Activated T-cell treated with anti-CD3 and anti-CD28 coated beads for 24 hours (primary cell): ENCODE results near the gene RASSF4.

ENCODE experiments used
- DNase-seq: peaks from one replicate; pipeline ENCODE4 v3.0.0-alpha.2; 2020; ENCODE audit warnings: low read depth

RASSF4 gene

GRCh38 chr10:44948642-44949041 lies 11.0 kb upstream of the RASSF4 start:
- DNase-seq = no peak

- DNase-seq = no peak
Observed at GRCh38 chr10:44949127-44949802, 10.3 kb upstream of the RASSF4 start.

GRCh38 chr10:44949915-44950314 lies 9.7 kb upstream of the RASSF4 start:
- DNase-seq = no peak

- no peak for DNase-seq
Observed at GRCh38 chr10:44950326-44951225, 9.0 kb upstream of the RASSF4 start.

- no peak for DNase-seq
Observed at GRCh38 chr10:44951576-44952226, 7.9 kb upstream of the RASSF4 start.

GRCh38 chr10:44952779-44953231 lies 6.8 kb upstream of the RASSF4 start:
- no peak for DNase-seq

GRCh38 chr10:44954042-44954441 lies 5.6 kb upstream of the RASSF4 start:
- no peak for DNase-seq

- DNase-seq = no peak
Observed at GRCh38 chr10:44954962-44955361, 4.6 kb upstream of the RASSF4 start.

GRCh38 chr10:44955413-44956070 lies 4.1 kb upstream of the RASSF4 start:
- no peak for DNase-seq

- no peak for DNase-seq
Observed at GRCh38 chr10:44956226-44956625, 3.4 kb upstream of the RASSF4 start.

GRCh38 chr10:44956717-44957706 lies 2.6 kb upstream of the RASSF4 start:
- DNase-seq = no peak

- DNase-seq = no peak
Observed at GRCh38 chr10:44958196-44958897, 1.3 kb upstream of the RASSF4 start.

GRCh38 chr10:44958898-44959246 lies 730 bp upstream of the RASSF4 start:
- DNase-seq = no peak

- no peak for DNase-seq
Observed at GRCh38 chr10:44960088-44960460, 472 bp downstream of the RASSF4 start.

- DNase-seq = no peak
Observed at GRCh38 chr10:44960482-44961229, 1.1 kb downstream of the RASSF4 start.

- DNase-seq = no peak
Observed at GRCh38 chr10:44961230-44961571, 1.6 kb downstream of the RASSF4 start.

GRCh38 chr10:44961931-44962750 lies 2.5 kb downstream of the RASSF4 start:
- no peak for DNase-seq

GRCh38 chr10:44962870-44963738 lies 3.5 kb downstream of the RASSF4 start:
- no peak for DNase-seq
